DLD1 (cell line): ENCODE data around the gene CLDN6.

Experiments
- in situ Hi-C: cut with HindIII; loops from 2 replicates; pipeline ENCODE4 v1.10.0; 2017; ENCODE audit warnings: low sequenced_read_pairs

The CLDN6 gene

GRCh38 chr16:3028716-3029319 lies 10.8 kb upstream of the CLDN6 start:
- in situ Hi-C loops, result no loop called here

GRCh38 chr16:3027983-3028715 lies 10.2 kb upstream of the CLDN6 start:
- in situ Hi-C loops, result no loop called here

- in situ Hi-C loops, result no loop called here
These were observed 9.5 kb upstream of the CLDN6 start for GRCh38 chr16:3027489-3027795.

- in situ Hi-C loops, result no loop called here
These were observed 8.9 kb upstream of the CLDN6 start for GRCh38 chr16:3026609-3027488.

- in situ Hi-C loops, result no loop called here
These were observed 8.0 kb upstream of the CLDN6 start for GRCh38 chr16:3026003-3026378.

- in situ Hi-C loops, result no loop called here
These were observed 7.3 kb upstream of the CLDN6 start for GRCh38 chr16:3025032-3026002.

- in situ Hi-C loops, result no loop called here
These were observed 5.9 kb upstream of the CLDN6 start, which contains the start of the genes HCFC1R1 and THOC6 for GRCh38 chr16:3023669-3024478. Gene HCFC1R1, minus strand, starts transcription at chr16:3023942. Its CDS starts 1 bp downstream, at chr16:3023941. Gene THOC6, plus strand, starts transcription at chr16:3024035. Its CDS starts 292 bp downstream, at chr16:3024327.

- in situ Hi-C loops, result no loop called here
These were observed 5.4 kb upstream of the CLDN6 start for GRCh38 chr16:3023415-3023668.

- in situ Hi-C loops, result no loop called here
These were observed 4.9 kb upstream of the CLDN6 start for GRCh38 chr16:3022684-3023414.

GRCh38 chr16:3022208-3022683 lies 4.3 kb upstream of the CLDN6 start:
- in situ Hi-C loops, result no loop called here

GRCh38 chr16:3021449-3022207 lies 3.6 kb upstream of the CLDN6 start:
- in situ Hi-C loops, result no loop called here

- in situ Hi-C loops, result no loop called here
These were observed 2.8 kb upstream of the CLDN6 start for GRCh38 chr16:3020604-3021448.

GRCh38 chr16:3020247-3020603 lies 2.2 kb upstream of the CLDN6 start, which contains the start of gene TNFRSF12A:
Gene TNFRSF12A, plus strand, starts transcription at chr16:3020368. Its CDS starts 30 bp downstream, at chr16:3020398.
- in situ Hi-C loops, result no loop called here

GRCh38 chr16:3019594-3020246 lies 1.7 kb upstream of the CLDN6 start:
- in situ Hi-C loops, result no loop called here

- in situ Hi-C loops, result no loop called here
These were observed 639 bp downstream of the CLDN6 start for GRCh38 chr16:3017344-3017743.

- in situ Hi-C loops, result no loop called here
These were observed 2.0 kb downstream of the CLDN6 start for GRCh38 chr16:3015865-3016521.

- in situ Hi-C loops, result no loop called here
These were observed 3.0 kb downstream of the CLDN6 start for GRCh38 chr16:3014971-3015370.
